Skeletal muscle tissue (tissue), 4 donors: ENCODE measurements around the gene ACD. TPM values are rescaled to one million over a fixed set of nuclear protein-coding genes. Genes with fewer than 3 reads are reported as not detected.

Experiments
- H3K27ac ChIP-seq: one replicate; pipeline ENCODE4 v1.7.0; 2013; ENCODE audit warnings: mild to moderate bottlenecking, low read depth, low read length, inconsistent platforms
- H3K27me3 ChIP-seq, 3 donors: one replicate each; pipeline ENCODE4 v1.7.0; 2013; ENCODE audit warnings: low read length in 3 of 3; ENCODE audit not compliant: control insufficient read depth in 3 of 3, insufficient read depth in 3 of 3
- H3K36me3 ChIP-seq, 3 donors: one replicate each; pipeline ENCODE4 v1.7.0; 2013; ENCODE audit warnings: low read length in 3 of 3; ENCODE audit not compliant: control insufficient read depth in 3 of 3, insufficient read depth in 3 of 3
- H3K4me1 ChIP-seq, 3 donors: one replicate each; pipeline ENCODE4 v1.7.0; 2013; ENCODE audit warnings: low read length in 3 of 3, mild to moderate bottlenecking in 3 of 3; ENCODE audit not compliant: control insufficient read depth in 3 of 3, insufficient read depth in 3 of 3
- H3K4me3 ChIP-seq, 3 donors: one replicate each; pipeline ENCODE4 v1.7.0; 2013; ENCODE audit warnings: low read length in 3 of 3
- H3K9ac ChIP-seq, 3 donors: one replicate each; pipeline ENCODE4 v1.7.0; 2013; ENCODE audit warnings: low read length in 3 of 3, mild to moderate bottlenecking in 3 of 3, moderate library complexity in 2 of 3, low read depth in 1 of 3
- H3K9me3 ChIP-seq, 3 donors: one replicate each; pipeline ENCODE4 v1.7.0; 2013; ENCODE audit warnings: low read length in 3 of 3; ENCODE audit not compliant: control insufficient read depth in 3 of 3
- total RNA-seq: library from RNA; depleted of rRNA; stranded (reverse); fragments of >200 nt; gene quantifications from one replicate; pipeline ENCODE4 v1.2.3, GENCODE V29; 2014
- donor health status: Osteomylitis.

ACD gene
- total RNA-seq, 1 donor from 2014 or later, result 10.4 TPM

- Histone ChIP-seq H3K4me3 (no peak overlapping the region), H3K9me3 (no peaks in the 10 kb centered on the region), H3K27ac (no peak overlapping the region), H3K9ac (no peak overlapping the region), H3K27me3 (peaks cover 72 to 84% (median 83%) of the 10 kb centered on the region in 3 donors), H3K4me1 (peaks cover 4 to 14% (median 6%) of the 10 kb centered on the region in 3 donors), H3K36me3 (no peaks in the 10 kb centered on the region)
Observed at GRCh38 chr16:67648764-67649407, 11.2 kb downstream of the ACD start.

- Histone ChIP-seq H3K27me3 (peaks cover 70 to 77% (median 77%) of the 10 kb centered on the region in 3 donors), H3K4me1 (peaks cover 2 to 9% (median 4%) of the 10 kb centered on the region in 3 donors)
Observed at GRCh38 chr16:67648088-67648763, 11.8 kb downstream of the ACD start.

GRCh38 chr16:67647681-67648080 lies 12.4 kb downstream of the ACD start:
- Histone ChIP-seq H3K4me1 (peaks cover 1 to 7% (median 5%) of the 10 kb centered on the region in 3 donors), H3K27me3 (peaks cover 70 to 75% (median 75%) of the 10 kb centered on the region in 3 donors), H3K9me3 (no peaks in the 10 kb centered on the region), H3K27ac (no peak overlapping the region), H3K4me3 (no peak overlapping the region), H3K36me3 (no peaks in the 10 kb centered on the region), H3K9ac (no peak overlapping the region)

More at GRCh38 chr16:67648088-67648763, 11.8 kb downstream of the ACD start:
- Histone ChIP-seq H3K27ac (no peak overlapping the region), H3K36me3 (no peaks in the 10 kb centered on the region), H3K9me3 (no peaks in the 10 kb centered on the region), H3K4me3 (peak overlapping the region in 1 of 3 donors; percentile 13), H3K9ac (no peak overlapping the region)

DNA sequence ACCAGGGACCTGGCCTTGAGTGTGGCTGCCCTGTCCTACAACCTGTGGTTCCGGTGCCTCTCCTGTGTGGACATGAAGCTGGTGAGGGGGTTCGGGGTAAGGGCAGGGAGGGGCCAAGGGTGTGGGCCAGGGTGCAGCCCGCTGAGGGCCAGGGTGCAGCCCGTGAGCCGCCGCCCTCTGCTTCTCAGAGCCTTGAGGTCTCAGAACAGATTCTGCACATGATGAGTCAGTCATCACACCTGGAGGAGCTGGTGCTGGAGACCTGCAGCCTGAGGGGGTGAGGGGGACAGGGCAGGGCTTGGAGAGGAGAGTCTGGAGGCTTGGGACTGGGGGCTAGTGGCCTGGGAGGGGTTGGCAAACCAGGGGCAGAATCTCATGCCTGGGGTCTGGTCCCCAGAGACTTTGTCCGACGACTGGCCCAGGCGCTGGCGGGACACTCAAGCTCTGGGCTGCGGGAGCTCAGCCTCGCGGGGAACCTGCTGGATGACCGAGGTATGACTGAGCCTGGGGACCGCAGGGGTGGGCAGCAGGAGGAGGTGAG lies 12.9 kb downstream of the ACD start:
- H3K4me1 ChIP-seq, result peaks cover 6 to 12% (median 10%) of the 10 kb centered on the region in 3 donors
- H3K36me3 ChIP-seq, result no peaks in the 10 kb centered on the region
- H3K9me3 ChIP-seq, result no peaks in the 10 kb centered on the region
- H3K27ac ChIP-seq, result no peak overlapping the region
- H3K9ac ChIP-seq, result no peak overlapping the region
- no peak overlapping the region for H3K4me3 ChIP-seq
- peaks cover 68 to 71% (median 71%) of the 10 kb centered on the region in 3 donors for H3K27me3 ChIP-seq

DNA sequence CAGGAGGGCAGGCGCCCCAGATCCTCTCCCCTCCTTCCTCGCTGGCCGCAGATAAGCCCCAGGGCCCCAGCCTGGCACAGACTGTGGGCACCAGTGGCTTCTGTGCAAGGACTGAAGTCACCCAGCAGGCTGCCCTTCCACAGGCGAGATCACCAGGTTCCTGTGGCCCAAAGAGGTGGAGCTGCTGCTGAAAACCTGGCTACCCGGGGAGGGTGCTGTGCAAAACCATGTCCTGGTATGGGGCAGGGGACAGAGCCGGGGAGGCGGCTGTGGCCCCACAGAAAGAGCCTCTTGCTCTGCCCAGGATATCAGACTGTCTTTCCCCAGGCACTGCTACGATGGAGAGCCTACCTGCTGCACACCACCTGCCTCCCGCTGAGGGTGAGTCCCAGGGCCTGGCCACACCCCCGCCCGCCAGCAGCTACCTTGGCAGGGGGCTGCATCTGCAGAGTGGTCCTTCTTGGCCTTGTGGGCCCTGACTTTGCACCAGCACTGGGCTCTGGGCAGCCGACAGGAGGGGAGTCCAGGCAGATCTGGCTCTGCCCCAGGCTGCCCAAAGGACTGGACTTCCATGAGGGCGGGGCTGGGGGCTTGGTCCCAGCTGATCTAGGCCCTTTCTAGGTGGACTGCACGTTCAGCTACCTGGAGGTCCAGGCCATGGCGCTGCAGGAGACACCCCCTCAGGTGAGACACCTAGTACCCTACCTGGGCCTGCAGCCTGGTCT lies 14.5 kb downstream of the ACD start:
- H3K27me3 ChIP-seq, result peaks cover 53 to 58% (median 55%) of the 10 kb centered on the region in 3 donors
- no peaks in the 10 kb centered on the region for H3K9me3 ChIP-seq
- H3K27ac ChIP-seq, result no peak overlapping the region
- no peak overlapping the region for H3K9ac ChIP-seq
- no peak overlapping the region for H3K4me3 ChIP-seq
- H3K36me3 ChIP-seq, result no peaks in the 10 kb centered on the region
- H3K4me1 ChIP-seq, result peaks cover 14 to 17% (median 17%) of the 10 kb centered on the region in 3 donors

DNA sequence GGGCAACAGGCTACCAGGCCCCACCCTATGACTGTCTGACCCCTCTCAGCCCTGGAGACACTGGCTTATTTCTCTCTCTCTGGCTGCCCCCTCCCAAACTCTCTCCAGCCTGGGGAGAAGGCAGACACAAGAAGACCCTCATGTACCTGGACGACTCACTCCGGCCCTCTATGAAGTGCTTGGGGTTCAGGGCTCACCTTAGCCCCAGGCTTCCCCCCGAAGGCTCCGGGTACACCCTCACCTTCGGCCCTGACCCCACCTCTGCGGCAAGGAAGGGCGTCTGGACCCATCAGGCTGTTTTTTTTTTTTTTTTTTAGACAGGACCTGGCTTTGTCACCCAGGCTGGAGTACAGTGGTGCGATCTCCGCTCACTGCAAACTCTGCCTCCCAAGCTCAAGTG lies 16.0 kb downstream of the ACD start:
- no peak overlapping the region for H3K9ac ChIP-seq
- peaks cover 0 to 1% (median under 1%) of the 10 kb centered on the region in 3 donors for H3K36me3 ChIP-seq
- peaks cover 19 to 23% (median 19%) of the 10 kb centered on the region in 3 donors for H3K4me1 ChIP-seq
- no peak overlapping the region for H3K4me3 ChIP-seq
- no peak overlapping the region for H3K27ac ChIP-seq
- H3K27me3 ChIP-seq, result peaks cover 37 to 44% (median 40%) of the 10 kb centered on the region in 3 donors
- H3K9me3 ChIP-seq, result no peaks in the 10 kb centered on the region

- peaks cover 19% of the 10 kb centered on the region in 3 donors for H3K4me1 ChIP-seq
- peaks cover 13 to 18% (median 17%) of the 10 kb centered on the region in 3 donors for H3K36me3 ChIP-seq
- H3K27ac ChIP-seq, result no peak overlapping the region
Observed at GRCh38 chr16:67641779-67642708, 18.0 kb downstream of the ACD start.

DNA sequence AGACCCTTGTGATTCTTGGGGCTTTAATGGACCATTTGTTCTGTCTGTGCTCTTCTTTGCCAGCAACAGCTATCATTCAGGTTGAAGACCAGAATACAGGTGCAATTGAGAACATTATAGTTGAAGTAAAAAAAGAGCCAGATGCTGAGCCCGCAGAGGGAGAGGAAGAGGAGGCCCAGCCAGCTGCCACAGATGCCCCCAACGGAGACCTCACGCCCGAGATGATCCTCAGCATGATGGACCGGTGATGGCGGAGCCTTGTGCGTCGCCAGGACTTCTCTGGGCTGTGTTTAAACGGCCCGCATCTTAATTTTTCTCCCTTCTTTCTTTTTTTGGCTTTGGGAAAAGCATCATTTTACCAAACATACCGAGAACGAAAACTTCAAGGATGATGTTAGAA lies 22.4 kb downstream of the ACD start:
- Histone ChIP-seq H3K27ac (no peak overlapping the region), H3K4me3 (no peak overlapping the region), H3K9me3 (no peaks in the 10 kb centered on the region), H3K9ac (no peak overlapping the region), H3K27me3 (no peaks in the 10 kb centered on the region), H3K4me1 (peaks cover 16 to 18% (median 16%) of the 10 kb centered on the region in 3 donors), H3K36me3 (peaks cover 13 to 35% (median 27%) of the 10 kb centered on the region in 3 donors)

More at GRCh38 chr16:67641779-67642708, 18.0 kb downstream of the ACD start:
- H3K4me3 ChIP-seq, result no peak overlapping the region
- peak overlapping the region in 2 of 3 donors; percentile 22 to 66 for H3K9ac ChIP-seq
- peaks cover 19 to 25% (median 21%) of the 10 kb centered on the region in 3 donors for H3K27me3 ChIP-seq
- H3K9me3 ChIP-seq, result no peaks in the 10 kb centered on the region

GRCh38 chr16:67636713-67637112 lies 23.3 kb downstream of the ACD start:
- Histone ChIP-seq H3K9ac (no peak overlapping the region), H3K4me3 (no peak overlapping the region), H3K36me3 (peaks cover 13 to 41% (median 35%) of the 10 kb centered on the region in 3 donors), H3K4me1 (peaks cover 6 to 8% (median 7%) of the 10 kb centered on the region in 3 donors), H3K27me3 (no peaks in the 10 kb centered on the region), H3K9me3 (no peaks in the 10 kb centered on the region), H3K27ac (no peak overlapping the region)
